IgD-negative memory B cell (primary cell): ENCODE data around the gene CD96. TPM values are rescaled to one million over a fixed set of nuclear protein-coding genes. Genes with fewer than 3 reads are reported as not detected.
"Not testable (repeated sequence)": the region's sequence is repeated elsewhere in the genome, so short reads cannot be mapped to it uniquely, and the experiment has no call there.

Source experiments
- H3K27ac Mint-ChIP-seq, 3 donors: one replicate each; pipeline ENCODE4 v1.8.0; 2020 to 2022; ENCODE audit warnings: mild to moderate bottlenecking in 3 of 3, mixed read lengths in 3 of 3, moderate library complexity in 1 of 3
- H3K27me3 Mint-ChIP-seq: one replicate; pipeline ENCODE4 v1.8.0; 2021; ENCODE audit warnings: mixed read lengths
- H3K36me3 Mint-ChIP-seq: one replicate; pipeline ENCODE4 v1.8.0; 2020; ENCODE audit warnings: mild to moderate bottlenecking, mixed read lengths
- H3K4me1 Mint-ChIP-seq, 3 donors: one replicate each; pipeline ENCODE4 v1.8.0; 2020 to 2022; ENCODE audit warnings: mixed read lengths in 3 of 3, mild to moderate bottlenecking in 1 of 3
- H3K4me3 Mint-ChIP-seq, 4 donors: one replicate each; pipeline ENCODE4 v1.8.0; 2020 to 2022; ENCODE audit warnings: mild to moderate bottlenecking in 4 of 4, mixed read lengths in 4 of 4, moderate library complexity in 3 of 4
- H3K9me3 Mint-ChIP-seq, 3 donors: one replicate each; pipeline ENCODE4 v1.8.0; 2020 to 2021; ENCODE audit warnings: mixed read lengths in 3 of 3, mild to moderate bottlenecking in 1 of 3
- polyA plus RNA-seq: library from polyadenylated mRNA; unstranded; fragments of 300-500 nt; fragmentation: Illumina TruSeq; gene quantifications from one replicate; pipeline ENCODE4 v1.2.3, GENCODE V29; 2021

The CD96 gene
- polyA plus RNA-seq, 1 donor from 2014 or later = 84.7 TPM

DNA sequence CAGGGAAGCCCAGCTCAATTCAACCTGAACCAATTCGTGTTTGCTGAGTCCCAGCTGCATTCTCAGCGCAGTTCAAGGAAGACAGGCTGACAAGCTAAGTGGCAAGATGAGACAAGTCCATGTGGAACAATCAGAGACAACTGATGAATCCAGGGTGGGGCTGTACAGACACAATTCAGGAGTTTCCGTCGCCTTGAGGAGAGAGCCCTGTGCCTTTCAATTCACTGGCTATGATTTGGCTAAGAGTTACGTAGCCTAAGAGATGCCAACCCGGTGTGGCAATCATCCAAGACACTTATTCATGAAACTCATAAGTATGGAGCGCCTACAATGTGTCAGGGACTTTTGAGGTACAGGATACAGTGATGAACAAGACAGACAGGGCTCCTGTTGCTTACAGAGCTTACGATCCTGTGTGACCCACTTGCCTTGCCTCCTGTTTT lies 68.6 kb downstream of the CD96 start:
- no peaks in the 10 kb centered on the region for H3K27me3 Mint-ChIP-seq
- peaks cover 2% of the 10 kb centered on the region for H3K36me3 Mint-ChIP-seq
- peak overlapping the region in 3 of 4 donors; percentile 1 to 73 (median 71) for H3K4me3 Mint-ChIP-seq
- peaks cover 21 to 36% (median 23%) of the 10 kb centered on the region in 3 donors for H3K4me1 Mint-ChIP-seq
- peak overlapping the region in 2 of 3 donors; percentile 2 to 33 for H3K27ac Mint-ChIP-seq
- no peaks in the 10 kb centered on the region for H3K9me3 Mint-ChIP-seq

DNA sequence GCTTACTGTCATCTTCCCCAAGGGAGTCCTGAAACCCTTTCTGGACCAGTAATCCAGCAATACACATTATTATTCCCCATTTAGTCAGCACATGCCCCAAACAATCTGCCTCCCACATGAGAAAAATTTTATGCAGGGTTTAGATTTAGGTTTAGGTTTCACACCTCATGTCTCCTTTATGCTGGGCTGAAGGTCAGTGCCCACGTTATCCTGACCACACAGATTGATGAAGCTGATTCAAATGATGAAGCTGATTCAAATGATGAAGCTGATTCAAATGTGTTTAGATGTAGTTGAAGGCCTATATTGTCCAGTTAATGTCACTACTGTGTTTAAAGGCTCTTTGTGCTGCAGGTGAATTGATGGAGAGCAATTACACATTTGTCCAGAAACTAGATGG lies 71.3 kb downstream of the CD96 start:
- H3K4me3 Mint-ChIP-seq = no peak overlapping the region
- no peak overlapping the region for H3K27ac Mint-ChIP-seq
- no peaks in the 10 kb centered on the region for H3K36me3 Mint-ChIP-seq
- no peaks in the 10 kb centered on the region for H3K27me3 Mint-ChIP-seq
- peaks cover 26 to 40% (median 28%) of the 10 kb centered on the region in 3 donors for H3K4me1 Mint-ChIP-seq
- no peaks in the 10 kb centered on the region for H3K9me3 Mint-ChIP-seq

- no peaks in the 10 kb centered on the region for H3K9me3 Mint-ChIP-seq
- H3K4me1 Mint-ChIP-seq = peaks cover 8 to 21% (median 14%) of the 10 kb centered on the region in 3 donors
- no peak overlapping the region for H3K27ac Mint-ChIP-seq
- peak overlapping the region in 2 of 4 donors; percentile 6 to 55 for H3K4me3 Mint-ChIP-seq
- H3K27me3 Mint-ChIP-seq = no peaks in the 10 kb centered on the region
- no peaks in the 10 kb centered on the region for H3K36me3 Mint-ChIP-seq
Measured at GRCh38 chr3:111615880-111616279, 73.9 kb downstream of the CD96 start.

DNA sequence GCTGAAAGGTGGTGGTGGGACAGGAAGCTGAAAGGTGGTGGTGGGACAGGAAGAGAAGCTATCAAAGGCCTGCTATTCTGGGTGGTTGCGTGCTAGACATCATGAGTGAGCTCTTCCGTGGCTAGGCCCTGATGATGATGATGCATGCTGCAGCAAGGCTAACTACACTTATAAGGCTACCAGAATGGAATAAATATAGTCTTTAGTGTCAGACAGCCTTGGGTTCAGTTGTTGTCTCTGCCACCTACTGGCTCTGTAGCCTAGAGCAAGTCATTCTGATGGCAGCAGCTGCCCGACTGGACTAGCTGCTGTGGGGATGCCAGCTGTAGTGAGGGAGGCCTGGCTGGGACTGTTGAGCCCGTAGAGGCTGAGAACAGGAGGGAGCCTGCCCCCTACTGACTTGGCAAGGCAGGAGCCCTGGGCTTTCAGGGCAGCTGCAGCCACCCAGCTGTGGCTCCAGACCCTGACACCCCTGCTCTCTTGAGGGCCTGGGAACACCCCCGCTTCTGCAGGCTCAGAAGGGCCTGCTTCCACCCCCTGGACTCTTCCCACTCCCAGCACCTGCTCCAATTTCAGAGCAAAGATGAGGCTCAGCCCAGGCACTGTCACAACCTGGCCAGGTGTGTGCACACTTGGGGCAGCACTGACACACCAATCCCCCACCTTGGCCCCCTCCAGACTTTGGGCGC lies 74.6 kb downstream of the CD96 start:
- H3K36me3 Mint-ChIP-seq = no peaks in the 10 kb centered on the region
- no peak overlapping the region for H3K4me3 Mint-ChIP-seq
- peaks cover 8 to 17% (median 13%) of the 10 kb centered on the region in 3 donors for H3K4me1 Mint-ChIP-seq
- H3K9me3 Mint-ChIP-seq = no peaks in the 10 kb centered on the region
- no peaks in the 10 kb centered on the region for H3K27me3 Mint-ChIP-seq
- peak overlapping the region in 1 of 3 donors; percentile 53 for H3K27ac Mint-ChIP-seq

DNA sequence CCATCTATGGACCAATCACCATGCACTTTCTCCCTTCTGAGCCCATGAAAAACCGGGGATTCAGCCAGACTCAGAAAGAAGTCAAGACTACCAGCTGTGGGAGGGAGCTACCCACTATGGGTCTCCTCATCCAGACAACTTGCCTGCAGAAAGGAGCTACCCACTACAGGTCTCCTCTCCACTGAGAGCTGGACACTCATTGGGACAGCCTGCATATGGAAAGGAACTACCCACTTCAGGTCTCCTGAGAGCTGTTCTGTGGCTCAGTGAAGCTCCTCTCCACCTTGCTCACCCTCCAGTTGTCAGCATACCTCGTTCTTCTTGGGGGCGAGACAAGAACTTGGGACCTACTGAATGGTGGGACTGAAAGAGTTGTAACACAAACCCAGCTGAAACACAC lies 75.4 kb downstream of the CD96 start:
- H3K36me3 Mint-ChIP-seq = no peaks in the 10 kb centered on the region
- no peaks in the 10 kb centered on the region for H3K27me3 Mint-ChIP-seq
- H3K4me1 Mint-ChIP-seq = peaks cover 8 to 17% (median 13%) of the 10 kb centered on the region in 3 donors
- peak overlapping the region in 1 of 3 donors; percentile 81 for H3K27ac Mint-ChIP-seq
- no peak overlapping the region for H3K4me3 Mint-ChIP-seq
- no peaks in the 10 kb centered on the region for H3K9me3 Mint-ChIP-seq

GRCh38 chr3:111617912-111618601 lies 76.1 kb downstream of the CD96 start:
- H3K4me3 Mint-ChIP-seq = no peak overlapping the region
- peaks cover under 1% of the 10 kb centered on the region for H3K36me3 Mint-ChIP-seq
- H3K27ac Mint-ChIP-seq = peak overlapping the region in 1 of 3 donors; percentile 81
- H3K9me3 Mint-ChIP-seq = no peaks in the 10 kb centered on the region
- peaks cover 8 to 17% (median 13%) of the 10 kb centered on the region in 3 donors for H3K4me1 Mint-ChIP-seq
- H3K27me3 Mint-ChIP-seq = no peaks in the 10 kb centered on the region

DNA sequence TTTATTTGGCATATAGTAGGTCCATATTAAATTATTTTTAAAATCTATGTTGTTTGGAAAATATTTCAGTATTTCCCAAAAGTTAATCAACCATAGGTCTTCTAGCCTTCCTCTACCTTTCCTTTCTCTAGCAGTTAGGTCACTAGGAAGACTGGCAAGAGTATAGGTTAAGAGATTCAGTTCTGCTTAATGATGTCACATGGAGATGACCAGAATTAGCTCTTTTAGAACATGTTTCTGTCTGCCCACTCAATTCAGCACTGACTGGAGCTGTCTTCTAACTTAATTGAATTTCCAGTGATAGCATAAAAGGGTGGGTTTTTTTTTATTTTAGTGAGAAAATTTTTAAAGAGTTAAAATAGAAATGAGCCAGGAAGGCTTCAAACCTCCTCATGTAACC lies 76.9 kb downstream of the CD96 start:
- Mint-ChIP-seq H3K4me3 (no peak overlapping the region), H3K4me1 (peaks cover 8 to 16% (median 13%) of the 10 kb centered on the region in 3 donors), H3K27me3 (no peaks in the 10 kb centered on the region), H3K27ac (no peak overlapping the region), H3K36me3 (peaks cover 2% of the 10 kb centered on the region), H3K9me3 (no peaks in the 10 kb centered on the region)

GRCh38 chr3:111619833-111620232 lies 77.8 kb downstream of the CD96 start:
- H3K36me3 Mint-ChIP-seq = peaks cover 2% of the 10 kb centered on the region
- no peak overlapping the region for H3K4me3 Mint-ChIP-seq
- H3K27me3 Mint-ChIP-seq = no peaks in the 10 kb centered on the region
- H3K9me3 Mint-ChIP-seq = no peaks in the 10 kb centered on the region
- peaks cover 8 to 16% (median 13%) of the 10 kb centered on the region in 3 donors for H3K4me1 Mint-ChIP-seq
- H3K27ac Mint-ChIP-seq = no peak overlapping the region

GRCh38 chr3:111621535-111621934 lies 79.5 kb downstream of the CD96 start:
- peaks cover 2% of the 10 kb centered on the region for H3K36me3 Mint-ChIP-seq
- no peaks in the 10 kb centered on the region for H3K9me3 Mint-ChIP-seq
- H3K27ac Mint-ChIP-seq = no peak overlapping the region
- no peak overlapping the region for H3K4me3 Mint-ChIP-seq
- peaks cover 0 to 1% (median under 1%) of the 10 kb centered on the region in 3 donors for H3K4me1 Mint-ChIP-seq
- no peaks in the 10 kb centered on the region for H3K27me3 Mint-ChIP-seq

- Mint-ChIP-seq H3K4me3 (no peak overlapping the region), H3K27ac (no peak overlapping the region), H3K4me1 (peaks cover 0 to 1% (median 0%) of the 10 kb centered on the region in 3 donors), H3K27me3 (no peaks in the 10 kb centered on the region), H3K36me3 (peaks cover 8% of the 10 kb centered on the region), H3K9me3 (peaks cover 7 to 22% (median 13%) of the 10 kb centered on the region in 3 donors)
Measured at GRCh38 chr3:111627092-111627491, 85.1 kb downstream of the CD96 start.

- H3K27me3 Mint-ChIP-seq, H3K36me3 Mint-ChIP-seq, H3K27ac Mint-ChIP-seq, H3K4me1 Mint-ChIP-seq, H3K4me3 Mint-ChIP-seq: not testable (repeated sequence)
- peaks cover 7 to 22% (median 13%) of the 10 kb centered on the region in 3 donors for H3K9me3 Mint-ChIP-seq
Measured at GRCh38 chr3:111629018-111629417, 87.0 kb downstream of the CD96 start.

DNA sequence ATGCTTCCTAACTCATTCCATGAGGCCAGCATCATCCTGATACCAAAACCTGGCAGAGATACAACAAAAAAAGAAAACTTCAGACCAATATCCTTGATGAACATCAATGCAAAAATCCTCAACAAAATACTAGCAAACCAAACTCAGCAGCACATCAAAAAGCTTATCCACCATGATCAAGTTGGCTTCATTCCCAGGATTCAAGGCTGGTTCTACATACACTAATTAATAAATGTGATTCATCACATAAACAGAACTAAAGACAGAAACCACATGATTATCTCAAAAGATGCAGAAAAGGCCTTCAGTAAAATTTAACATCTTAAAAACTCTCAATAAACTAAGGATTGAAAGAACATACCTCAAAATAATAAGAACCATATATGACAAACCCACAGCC lies 88.6 kb downstream of the CD96 start:
- H3K36me3 Mint-ChIP-seq, H3K27me3 Mint-ChIP-seq, H3K27ac Mint-ChIP-seq, H3K4me3 Mint-ChIP-seq, H3K4me1 Mint-ChIP-seq: not testable (repeated sequence)
- peaks cover 7 to 22% (median 13%) of the 10 kb centered on the region in 3 donors for H3K9me3 Mint-ChIP-seq

DNA sequence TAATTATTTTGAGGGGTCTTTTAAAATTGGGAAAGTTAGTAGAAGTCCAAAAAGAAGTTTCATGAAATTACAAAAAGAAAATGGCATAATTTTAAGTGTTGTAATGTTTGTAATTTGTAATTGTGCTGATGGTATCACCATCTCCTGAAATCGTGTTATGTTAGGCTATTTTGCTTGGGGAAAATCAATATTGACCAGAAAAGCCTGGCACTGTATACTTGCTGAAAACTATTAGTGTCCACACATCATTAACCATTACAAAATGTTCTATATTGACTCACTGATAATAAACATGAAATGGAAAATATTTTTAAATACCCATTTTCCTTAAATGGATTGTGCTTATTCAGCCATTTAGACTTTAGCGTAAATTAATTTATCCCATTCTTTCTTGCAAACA lies 93.4 kb downstream of the CD96 start:
- Mint-ChIP-seq H3K4me3 (no peak overlapping the region), H3K27me3 (peaks cover 2% of the 10 kb centered on the region), H3K36me3 (peaks cover 13% of the 10 kb centered on the region), H3K9me3 (peaks cover 0 to 3% (median 2%) of the 10 kb centered on the region in 3 donors), H3K27ac (no peak overlapping the region), H3K4me1 (no peaks in the 10 kb centered on the region)

- Mint-ChIP-seq H3K9me3 (peaks cover 0 to 6% (median 1%) of the 10 kb centered on the region in 3 donors), H3K27me3 (peaks cover 2% of the 10 kb centered on the region), H3K4me1 (no peaks in the 10 kb centered on the region), H3K27ac (no peak overlapping the region), H3K4me3 (no peak overlapping the region), H3K36me3 (peaks cover 17% of the 10 kb centered on the region)
Measured at GRCh38 chr3:111636366-111636885, 94.4 kb downstream of the CD96 start.

GRCh38 chr3:111639316-111639715 lies 97.3 kb downstream of the CD96 start:
- no peak overlapping the region for H3K27ac Mint-ChIP-seq
- H3K4me3 Mint-ChIP-seq = no peak overlapping the region
- H3K4me1 Mint-ChIP-seq = no peaks in the 10 kb centered on the region
- peaks cover 14% of the 10 kb centered on the region for H3K36me3 Mint-ChIP-seq
- peaks cover 5% of the 10 kb centered on the region for H3K27me3 Mint-ChIP-seq
- peaks cover 10 to 26% (median 22%) of the 10 kb centered on the region in 3 donors for H3K9me3 Mint-ChIP-seq
